Islet precursor cell (in vitro differentiated cells): ENCODE measurements around the gene NSDHL.
"Not testable (repeated sequence)": the region's sequence is repeated elsewhere in the genome, so short reads cannot be mapped to it uniquely, and the experiment has no call there.

Source experiments
- DNase-seq: peaks from one replicate; pipeline ENCODE4 v3.0.0-alpha.2; 2018

NSDHL gene

GRCh38 chrX:152895724-152896420, 65.0 kb downstream of the NSDHL start:
- DNase-seq: no peak

- no peak for DNase-seq
Measured at GRCh38 chrX:152896450-152896849, 65.6 kb downstream of the NSDHL start.

- DNase-seq: peak; percentile 93
Measured at GRCh38 chrX:152897222-152898131, 66.6 kb downstream of the NSDHL start, which contains the start of gene ZNF185. Gene ZNF185, plus strand, starts transcription at chrX:152898067. Its CDS starts 16,423 bp downstream, at chrX:152914490.

- no peak for DNase-seq
Measured at GRCh38 chrX:152898442-152898841, 67.6 kb downstream of the NSDHL start.

- DNase-seq: no peak
Measured at GRCh38 chrX:152899111-152899873, 68.4 kb downstream of the NSDHL start.

- DNase-seq: no peak
Measured at GRCh38 chrX:152899874-152900719, 69.2 kb downstream of the NSDHL start.

GRCh38 chrX:152900937-152901445, 70.1 kb downstream of the NSDHL start:
- DNase-seq: no peak

- peak; percentile 67 for DNase-seq
Measured at GRCh38 chrX:152901816-152902501, 71.1 kb downstream of the NSDHL start.

GRCh38 chrX:152902502-152902820, 71.6 kb downstream of the NSDHL start:
- DNase-seq: no peak

GRCh38 chrX:152903589-152903988, 72.7 kb downstream of the NSDHL start:
- no peak for DNase-seq

GRCh38 chrX:152904151-152905080, 73.6 kb downstream of the NSDHL start:
- DNase-seq: peak; percentile 72

GRCh38 chrX:152905081-152905420, 74.2 kb downstream of the NSDHL start:
- no peak for DNase-seq

- DNase-seq: peak; percentile 91
Measured at GRCh38 chrX:152907084-152907651, 76.3 kb downstream of the NSDHL start.

- DNase-seq: no peak
Measured at GRCh38 chrX:152908486-152908885, 77.6 kb downstream of the NSDHL start.

GRCh38 chrX:152910018-152910417, 79.2 kb downstream of the NSDHL start:
- not testable (repeated sequence) for DNase-seq

GRCh38 chrX:152912106-152912505, 81.2 kb downstream of the NSDHL start:
- DNase-seq: no peak

GRCh38 chrX:152912641-152913040, 81.8 kb downstream of the NSDHL start:
- no peak for DNase-seq

- no peak for DNase-seq
Measured at GRCh38 chrX:152913346-152913745, 82.5 kb downstream of the NSDHL start.

- no peak for DNase-seq
Measured at GRCh38 chrX:152913910-152914309, 83.0 kb downstream of the NSDHL start.
